Measurements from ENCODE around the gene EFHD1. TPM values are rescaled to one million over a fixed set of nuclear protein-coding genes. Genes with fewer than 3 reads are reported as not detected.
"Not testable (repeated sequence)": the region's sequence is repeated elsewhere in the genome, so short reads cannot be mapped to it uniquely, and the experiment has no call there.

The EFHD1 gene
- total RNA-seq, 1 donor from 2014 or later, result 41.9 TPM

DNA sequence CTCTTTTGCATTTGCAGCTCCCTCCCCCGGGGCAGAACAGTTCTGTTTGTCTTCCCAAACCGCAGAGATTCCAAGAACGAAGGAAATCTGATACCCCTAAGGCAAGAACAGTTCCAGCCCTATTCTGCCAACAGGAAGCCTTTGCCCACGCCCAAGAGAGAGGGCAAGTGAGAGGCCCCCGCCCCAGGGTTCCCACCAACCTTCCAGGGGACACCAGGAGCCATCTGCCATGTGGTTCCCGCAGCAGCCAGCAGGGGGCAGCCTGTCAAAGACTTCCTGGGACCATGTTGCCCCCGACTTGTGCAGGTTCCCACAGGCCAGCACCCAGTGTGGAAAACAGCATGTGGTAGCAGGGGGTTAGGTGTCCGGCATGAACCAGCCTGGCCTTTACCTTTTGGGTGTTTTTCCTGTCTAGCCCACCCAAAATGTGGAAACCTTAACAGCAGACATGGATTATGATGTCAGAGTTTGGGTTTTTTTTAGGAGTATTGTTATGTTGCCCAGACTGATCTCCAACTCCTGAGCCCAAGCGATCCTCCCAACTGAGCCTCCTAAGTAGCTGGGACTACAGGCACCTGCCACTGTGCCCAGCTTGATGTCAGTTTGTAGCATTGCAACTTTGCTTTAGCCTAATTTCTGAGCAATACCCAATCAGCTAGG, 21.7 kb upstream of the EFHD1 start:
- ATAC-seq (peak; percentile 71), DNase-seq (ENCODE audit: low spot score) (peak; percentile 79)
- intact Hi-C loops (cut with DNase I), result no loop called here

DNA sequence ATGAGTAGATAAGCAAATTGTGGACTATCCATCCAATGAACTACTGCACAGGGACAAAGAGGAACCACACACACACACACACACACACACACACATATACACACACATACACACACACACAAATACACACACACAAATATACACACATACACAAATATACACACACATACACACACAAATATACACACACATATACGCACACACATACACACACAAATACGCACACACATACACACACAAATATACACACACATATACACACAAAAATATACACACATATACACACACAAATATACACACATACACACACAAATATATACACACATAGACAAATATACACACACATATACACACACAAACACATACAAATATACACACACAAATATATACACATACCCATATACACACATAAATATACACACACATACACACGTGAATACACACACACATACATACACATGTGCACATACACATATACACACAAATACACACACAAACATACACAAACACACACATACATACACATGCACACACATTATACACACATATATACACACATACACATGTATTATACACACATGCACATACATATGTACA, 19.8 kb upstream of the EFHD1 start:
- ATAC-seq (no peak), DNase-seq (ENCODE audit: low spot score) (no peak)
- intact Hi-C loops (cut with DNase I), result no loop called here

DNA sequence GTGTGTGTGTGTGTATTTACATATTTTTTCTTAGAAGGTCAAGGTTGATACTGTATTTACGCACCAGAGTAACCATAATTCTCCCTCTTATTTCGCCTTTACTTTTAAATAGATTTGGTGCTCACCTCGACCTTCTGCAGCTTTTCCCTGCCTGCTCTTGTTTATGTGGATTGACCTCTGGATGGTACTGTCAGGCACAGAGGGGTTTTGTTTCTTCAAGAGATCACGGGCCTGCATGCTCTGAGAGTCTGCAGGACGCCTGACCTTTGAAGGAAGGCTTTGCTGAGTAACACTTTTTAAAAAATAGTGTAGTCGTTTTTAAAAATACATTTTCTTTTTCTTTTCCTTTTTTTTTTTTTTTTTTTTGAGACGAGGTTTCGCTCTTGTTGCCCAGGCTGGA, 18.1 kb upstream of the EFHD1 start:
- intact Hi-C loops (cut with DNase I), result no loop called here
- DNase-seq (ENCODE audit: low spot score) (no peak), ATAC-seq (no peak)

- no peak for DNase-seq (ENCODE audit: low spot score)
- intact Hi-C loops (cut with DNase I), result no loop called here
- ATAC-seq, result no peak
These were observed 12.2 kb upstream of the EFHD1 start for GRCh38 chr2:232621186-232621585.

DNA sequence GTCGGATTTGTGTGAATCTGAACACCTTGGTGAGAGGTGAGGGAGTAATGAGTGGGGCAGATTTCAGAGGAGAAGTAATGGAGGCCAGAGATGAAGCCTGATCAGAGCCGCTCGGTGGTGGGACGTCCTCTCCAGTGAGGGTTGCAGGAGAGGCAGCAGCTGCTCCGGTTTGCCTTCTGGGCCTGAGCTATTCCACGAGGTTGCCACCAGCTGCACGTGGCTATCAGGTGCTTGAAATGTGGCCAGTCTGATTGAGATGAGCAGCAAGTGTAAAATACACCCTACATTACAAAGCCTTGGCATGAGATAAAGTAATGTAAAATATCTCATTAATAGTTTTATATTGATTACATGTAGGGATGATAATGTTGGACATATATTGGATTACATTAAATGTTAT, 10.8 kb upstream of the EFHD1 start:
- intact Hi-C loops (cut with DNase I), result no loop called here
- no peak for ATAC-seq

GRCh38 chr2:232623768-232624765, 9.3 kb upstream of the EFHD1 start:
- intact Hi-C loops (cut with DNase I), result no loop called here
- no peak for DNase-seq (ENCODE audit: low spot score)
- ATAC-seq, result no peak

More for the DNA sequence above, 10.8 kb upstream of the EFHD1 start:
- DNase-seq (ENCODE audit: low spot score), result no peak

GRCh38 chr2:232626584-232626983, 6.8 kb upstream of the EFHD1 start:
- DNase-seq (ENCODE audit: low spot score), result no peak
- ATAC-seq, result no peak
- intact Hi-C loops (cut with DNase I), result no loop called here

GRCh38 chr2:232628466-232629128, 4.8 kb upstream of the EFHD1 start:
- intact Hi-C loops (cut with DNase I), result no loop called here
- DNase-seq (ENCODE audit: low spot score), result peak; percentile 74
- ATAC-seq, result peak; percentile 81

GRCh38 chr2:232629129-232629475, 4.3 kb upstream of the EFHD1 start:
- ATAC-seq (peak; percentile 35), DNase-seq (ENCODE audit: low spot score) (no peak)
- intact Hi-C loops (cut with DNase I), result no loop called here

- DNase-seq (ENCODE audit: low spot score), result no peak
- intact Hi-C loops (cut with DNase I), result no loop called here
- ATAC-seq, result peak; percentile 55
These were observed 1.0 kb upstream of the EFHD1 start for GRCh38 chr2:232632229-232632903.

DNA sequence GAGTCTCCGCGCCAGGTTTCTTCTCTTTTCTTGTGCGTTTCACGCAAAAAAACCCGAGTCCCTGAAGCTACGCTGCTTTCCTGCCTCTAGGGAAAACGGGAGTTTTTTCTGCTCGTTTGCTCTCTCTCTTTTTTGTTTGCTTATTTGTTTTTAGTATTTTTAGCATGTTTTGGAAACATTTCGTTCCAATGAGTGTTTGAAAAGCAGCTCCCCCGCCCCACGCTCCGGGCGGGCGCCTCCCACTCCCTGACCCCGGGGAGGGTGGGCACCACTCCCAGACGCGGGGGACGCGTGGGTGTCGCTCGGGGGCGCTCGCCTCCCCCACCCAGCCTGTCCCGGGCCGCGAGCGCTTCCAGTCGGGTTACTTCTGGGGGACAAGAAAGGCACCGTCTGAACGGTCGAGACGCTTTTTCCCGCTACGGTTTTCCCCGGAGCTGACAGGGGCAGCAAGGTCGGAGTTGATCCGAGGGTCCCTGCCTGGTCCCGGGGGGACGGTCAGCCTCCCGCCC, 446 bp upstream of the EFHD1 start:
- peak; percentile 72 for DNase-seq (ENCODE audit: low spot score)
- intact Hi-C loops (cut with DNase I), result no loop called here
- ATAC-seq, result peak; percentile 76

- ATAC-seq (no peak), DNase-seq (ENCODE audit: low spot score) (peak; percentile 64)
- intact Hi-C loops (cut with DNase I), result no loop called here
These were observed 1.1 kb downstream of the EFHD1 start for GRCh38 chr2:232634206-232635150.

GRCh38 chr2:232635376-232635775, 2.0 kb downstream of the EFHD1 start:
- ATAC-seq; DNase-seq (ENCODE audit: low spot score); intact Hi-C loops (cut with DNase I): not testable (repeated sequence)

GRCh38 chr2:232635820-232636219, 2.4 kb downstream of the EFHD1 start:
- no peak for DNase-seq (ENCODE audit: low spot score)
- intact Hi-C loops (cut with DNase I), result no loop called here
- no peak for ATAC-seq

- no peak for DNase-seq (ENCODE audit: low spot score)
- ATAC-seq, result no peak
- intact Hi-C loops (cut with DNase I), result no loop called here
These were observed 3.5 kb downstream of the EFHD1 start for GRCh38 chr2:232636788-232637420.

DNA sequence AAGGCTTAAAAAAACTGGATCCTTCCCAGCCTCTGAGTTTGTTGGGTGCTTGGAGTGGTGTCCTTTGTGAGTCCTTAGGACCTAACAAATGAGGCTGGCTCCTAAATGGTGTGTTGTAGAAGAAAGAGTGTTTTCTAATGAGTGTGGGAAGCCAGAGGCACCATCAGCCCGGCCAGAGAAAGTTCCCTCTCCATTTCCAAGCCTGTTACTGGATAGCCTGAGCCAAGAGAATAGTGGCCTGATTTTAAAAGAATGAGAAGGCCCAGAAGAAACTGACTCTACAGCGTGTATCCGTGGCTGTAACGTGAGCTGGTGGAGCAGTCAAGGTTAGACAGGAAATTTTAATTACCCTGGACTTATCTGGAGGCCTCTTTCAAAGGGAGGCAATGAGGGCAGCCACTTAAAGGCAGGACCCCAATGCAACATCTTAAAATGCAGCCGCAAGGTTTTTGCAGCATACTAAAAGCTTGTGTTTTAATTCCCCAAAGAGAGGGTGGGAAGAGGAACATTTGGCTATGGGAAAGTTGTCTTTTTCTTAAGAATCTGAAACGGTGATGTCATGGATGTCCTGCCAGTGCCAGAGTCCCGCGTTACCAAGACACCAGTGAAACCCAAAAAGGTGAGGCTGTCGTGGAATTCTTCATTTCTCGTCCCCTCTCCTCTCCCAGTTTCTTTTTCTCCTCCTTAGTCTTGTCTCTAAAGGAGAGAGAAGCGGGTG, 4.6 kb downstream of the EFHD1 start:
- intact Hi-C loops (cut with DNase I), result no loop called here
- ATAC-seq, result no peak
- no peak for DNase-seq (ENCODE audit: low spot score)

All from sciatic nerve (tissue), 2 donors.